ENCODE measurements around the gene CNPY2.

Gene CNPY2

GRCh38 chr12:56334490-56334793 lies 18.7 kb upstream of the CNPY2 start:
- peak overlapping the region; percentile 89 for H3K4me3 Mint-ChIP-seq
- no peak for DNase-seq
- H3K27me3 Mint-ChIP-seq (ENCODE audit: low read depth, poor library complexity): peaks cover 15% of the 10 kb centered on the region
- peaks cover 26% of the 10 kb centered on the region for H3K4me1 Mint-ChIP-seq
- no peak for TF ChIP-seq CTCF (IDR thresholded peaks at IDR 0.05)
- H3K9me3 Mint-ChIP-seq: no peaks in the 10 kb centered on the region
- H3K27ac Mint-ChIP-seq: peak overlapping the region; percentile 99
- no peaks in the 10 kb centered on the region for H3K36me3 Mint-ChIP-seq (ENCODE audit: low read depth)

- Mint-ChIP-seq H3K4me1 (peaks cover 26% of the 10 kb centered on the region), H3K27me3 (ENCODE audit: low read depth, poor library complexity) (peaks cover 11% of the 10 kb centered on the region), H3K4me3 (peak within 1 kb of the TSS; percentile 89), H3K36me3 (ENCODE audit: low read depth) (no peaks in the 10 kb centered on the region), H3K9me3 (no peaks in the 10 kb centered on the region), H3K27ac (peak within 1 kb of the TSS; percentile 99)
- DNase-seq: peak; percentile 82
- TF ChIP-seq CTCF (IDR thresholded peaks at IDR 0.05): peak; percentile 60
These were observed 18.1 kb upstream of the CNPY2 start, which contains the start of gene PAN2 for GRCh38 chr12:56333679-56334489. PAN2 (minus strand) TSS chr12:56334000; CDS start chr12:56333094, 906 bp downstream.

- Mint-ChIP-seq H3K36me3 (ENCODE audit: low read depth) (peaks cover 3% of the 10 kb centered on the region), H3K27me3 (ENCODE audit: low read depth, poor library complexity) (peaks cover 7% of the 10 kb centered on the region), H3K4me1 (peaks cover 26% of the 10 kb centered on the region), H3K9me3 (no peaks in the 10 kb centered on the region), H3K27ac (peak overlapping the region; percentile 99), H3K4me3 (peak overlapping the region; percentile 89)
- no peak for DNase-seq
- TF ChIP-seq CTCF (IDR thresholded peaks at IDR 0.05): no peak
These were observed 17.4 kb upstream of the CNPY2 start for GRCh38 chr12:56333197-56333678.

GRCh38 chr12:56332512-56333196 lies 16.9 kb upstream of the CNPY2 start:
- no peak for DNase-seq
- Mint-ChIP-seq H3K36me3 (ENCODE audit: low read depth) (peaks cover 9% of the 10 kb centered on the region), H3K9me3 (no peaks in the 10 kb centered on the region), H3K4me3 (peak overlapping the region; percentile 89), H3K27me3 (ENCODE audit: low read depth, poor library complexity) (peaks cover 7% of the 10 kb centered on the region), H3K4me1 (peaks cover 26% of the 10 kb centered on the region), H3K27ac (peak overlapping the region; percentile 99)
- TF ChIP-seq CTCF (IDR thresholded peaks at IDR 0.05): no peak

GRCh38 chr12:56330936-56331490 lies 15.2 kb upstream of the CNPY2 start:
- no peak for DNase-seq
- Mint-ChIP-seq H3K4me1 (peaks cover 26% of the 10 kb centered on the region), H3K9me3 (no peaks in the 10 kb centered on the region), H3K27me3 (ENCODE audit: low read depth, poor library complexity) (peaks cover 3% of the 10 kb centered on the region), H3K27ac (peak overlapping the region; percentile 12), H3K36me3 (ENCODE audit: low read depth) (peaks cover 13% of the 10 kb centered on the region), H3K4me3 (no peak overlapping the region)
- no peak for TF ChIP-seq CTCF (IDR thresholded peaks at IDR 0.05)

Measured in nephron progenitor cell (in vitro differentiated cells).